ENCODE data around the gene CD14. TPM values are rescaled to one million over a fixed set of nuclear protein-coding genes. Genes with fewer than 3 reads are reported as not detected.
"Not testable (repeated sequence)": the region's sequence is repeated elsewhere in the genome, so short reads cannot be mapped to it uniquely, and the experiment has no call there.

Gene CD14
- 46.1 TPM for total RNA-seq
- long read RNA-seq, transcript CD14-201 (2 exons, 1,886 nt): major isoform, 17 of 20 reads
- long read RNA-seq, partial matches to known transcripts: 0 of 20 reads
- long read RNA-seq, other reads (novel, unspliced or antisense): 3 of 20 reads

- intact Hi-C loops (cut with DNase I): no loop called here
- peak; percentile 88 for DNase-seq (ENCODE audit: missing footprints)
- peak; percentile 65 for ATAC-seq
These were observed at the start of gene CD14 for GRCh38 chr5:140633021-140633471. TSS of gene CD14 (minus strand) at chr5:140633175. CDS start at chr5:140633071, 104 bp downstream.

GRCh38 chr5:140678993-140679392 is 46.0 kb upstream of the CD14 start:
- intact Hi-C loops (cut with DNase I): no loop called here

GRCh38 chr5:140677947-140678346 is 45.0 kb upstream of the CD14 start:
- intact Hi-C loops (cut with DNase I): no loop called here
- ATAC-seq: no peak
- DNase-seq (ENCODE audit: missing footprints): no peak

More at GRCh38 chr5:140678993-140679392, 46.0 kb upstream of the CD14 start:
- no peak for DNase-seq (ENCODE audit: missing footprints)
- no peak for ATAC-seq

- ATAC-seq (no peak), DNase-seq (ENCODE audit: missing footprints) (no peak)
- intact Hi-C loops (cut with DNase I): no loop called here
These were observed 41.7 kb upstream of the CD14 start for GRCh38 chr5:140674629-140675028.

GRCh38 chr5:140674211-140674610 is 41.2 kb upstream of the CD14 start:
- intact Hi-C loops (cut with DNase I): no loop called here
- no peak for DNase-seq (ENCODE audit: missing footprints)
- ATAC-seq: no peak

DNA sequence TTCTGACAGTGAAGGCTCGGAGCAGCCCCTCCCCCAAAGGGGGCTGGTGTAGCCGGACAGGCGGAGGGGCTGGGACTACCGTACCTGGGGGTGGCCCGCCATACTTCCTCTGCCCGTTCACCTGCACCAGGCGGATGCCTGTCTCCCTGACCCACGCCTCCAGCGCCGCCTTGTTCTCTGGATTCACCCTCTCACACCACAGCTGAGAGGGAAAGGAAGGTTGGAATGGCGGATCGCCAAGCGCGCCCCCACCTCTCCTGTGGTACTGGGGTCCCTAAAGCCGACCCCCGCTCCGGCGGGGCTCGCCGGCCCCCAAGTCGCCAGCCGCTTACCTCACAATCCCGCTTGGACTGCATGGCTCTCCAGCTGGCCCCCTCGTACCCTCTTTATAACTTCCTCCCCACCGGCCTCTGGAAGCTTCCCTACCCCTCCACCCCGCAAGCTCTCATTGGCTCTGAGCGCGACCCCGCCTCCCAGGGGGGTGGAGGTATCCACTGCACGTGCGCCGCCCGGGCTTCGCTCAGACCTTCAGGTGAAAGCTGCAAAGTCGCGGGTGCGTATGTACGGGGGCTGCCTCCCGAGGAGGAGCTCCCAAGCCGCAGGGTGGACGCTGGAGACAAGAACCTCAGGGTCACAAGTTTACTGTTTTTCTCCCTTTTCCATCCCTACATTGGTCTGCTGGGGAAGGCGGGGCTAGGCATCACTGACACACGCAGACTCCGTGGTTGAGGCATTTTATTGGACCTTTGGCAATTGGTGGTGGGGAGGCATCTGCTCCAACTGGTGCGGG is 40.4 kb upstream of the CD14 start, which contains the start of gene DND1:
Gene DND1 (minus strand): TSS at position 390 of the 790 bp plus-strand sequence. CDS start 34 bp downstream, at position 356.
- intact Hi-C loops (cut with DNase I): no loop called here

GRCh38 chr5:140672455-140673186 is 39.6 kb upstream of the CD14 start:
- ATAC-seq: peak; percentile 24
- DNase-seq (ENCODE audit: missing footprints): no peak
- intact Hi-C loops (cut with DNase I): no loop called here

More for the DNA sequence above, 40.4 kb upstream of the CD14 start, which contains the start of gene DND1:
- DNase-seq (ENCODE audit: missing footprints) (no peak), ATAC-seq (no peak)

DNA sequence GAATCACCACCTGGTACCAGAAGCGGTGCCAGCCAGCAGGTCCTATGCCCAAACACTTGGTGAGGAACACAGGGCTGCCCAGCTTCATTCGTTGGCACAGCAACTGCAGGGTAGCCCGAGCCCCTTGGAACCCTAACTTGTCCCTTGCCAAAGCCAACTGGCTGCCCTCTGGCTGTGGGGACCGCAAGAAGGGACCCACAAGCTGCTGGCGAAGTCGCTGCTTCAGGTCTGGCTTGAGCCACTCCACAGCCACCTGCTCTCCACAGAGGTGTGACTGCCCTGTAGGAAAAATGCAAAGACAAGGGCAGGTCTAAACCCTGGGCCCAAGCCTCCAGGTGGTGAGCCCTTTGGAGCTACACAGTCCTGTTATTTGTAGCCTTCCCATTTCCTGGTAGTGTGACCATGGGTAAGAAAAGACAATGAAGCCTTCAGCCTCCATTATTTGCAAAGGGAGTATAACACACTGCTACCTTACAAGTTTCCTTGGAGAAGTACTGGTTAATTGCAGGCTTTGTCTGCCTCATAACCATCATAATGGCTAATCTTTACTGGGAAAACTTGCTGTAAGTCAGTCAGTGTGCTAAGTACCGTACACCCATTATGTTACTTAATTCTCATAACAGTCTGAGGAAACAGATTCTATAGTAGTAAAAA is 38.6 kb upstream of the CD14 start:
- no peak for ATAC-seq
- no peak for DNase-seq (ENCODE audit: missing footprints)
- intact Hi-C loops (cut with DNase I): no loop called here

DNA sequence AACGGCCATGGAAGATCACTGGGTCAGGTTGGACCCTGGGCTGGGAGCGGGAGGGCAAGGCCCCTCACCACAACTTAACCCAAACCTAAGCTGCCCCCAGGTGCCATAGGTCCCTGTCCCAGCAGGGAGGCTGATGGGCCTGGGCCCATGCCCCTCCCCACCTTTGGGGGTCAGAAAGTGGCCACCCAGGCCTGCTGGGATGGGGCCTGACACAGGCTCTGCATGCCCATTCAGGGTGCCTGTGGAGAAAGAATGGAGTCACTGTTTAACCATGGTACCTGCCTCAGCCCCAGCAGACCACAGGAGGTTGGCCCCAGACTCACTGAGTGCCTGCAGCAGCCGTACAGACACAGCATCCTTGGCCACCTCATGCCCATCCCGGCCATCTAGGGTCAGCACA is 38.1 kb upstream of the CD14 start:
- DNase-seq (ENCODE audit: missing footprints); intact Hi-C loops (cut with DNase I); ATAC-seq: not testable (repeated sequence)

DNA sequence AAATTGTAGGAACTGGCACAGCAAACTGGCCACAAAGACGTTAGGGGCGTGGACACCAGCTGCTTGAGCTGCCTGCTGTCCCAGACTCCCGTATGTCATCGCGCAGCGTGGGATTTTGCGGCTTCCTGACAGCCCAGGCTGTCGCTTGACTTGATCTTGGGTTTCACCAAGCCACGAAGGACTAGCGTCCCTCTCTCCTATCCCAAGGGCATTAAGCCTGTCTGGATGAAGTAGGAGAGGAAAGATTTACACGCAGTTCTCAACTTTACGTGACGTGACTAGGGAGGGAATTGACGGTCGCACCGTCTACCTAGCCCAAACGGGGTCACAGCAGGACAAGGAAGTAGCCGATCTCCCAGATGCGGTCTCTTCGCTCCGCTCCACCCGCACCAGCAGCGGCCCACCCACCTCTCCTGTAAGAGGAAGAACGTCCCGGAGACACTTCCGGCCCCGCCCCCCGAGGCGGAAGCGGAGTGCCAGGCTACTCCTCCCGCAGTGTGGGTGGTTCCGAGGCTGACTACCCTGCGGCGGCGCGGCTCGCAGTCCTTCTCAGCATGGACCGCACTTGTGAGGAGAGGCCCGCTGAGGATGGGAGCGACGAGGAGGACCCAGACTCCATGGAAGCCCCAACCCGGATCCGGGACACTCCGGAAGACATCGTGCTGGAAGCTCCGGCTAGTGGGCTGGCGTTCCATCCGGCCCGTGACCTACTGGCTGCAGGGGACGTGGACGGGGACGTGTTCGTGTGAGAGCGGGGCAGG is 31.6 kb upstream of the CD14 start, which contains the start of gene WDR55:
Gene WDR55 (plus strand): TSS at position 546 of the 761 bp plus-strand sequence. CDS start 9 bp downstream, at position 555.
- DNase-seq (ENCODE audit: missing footprints): peak; percentile 99
- intact Hi-C loops (cut with DNase I): loop anchor here (1.0 kb wide), 1 partner anchor 27 kb away; the partner anchor contains the start of genes HARS1 and HARS2
- ATAC-seq: peak; percentile 98

- DNase-seq (ENCODE audit: missing footprints) (no peak), ATAC-seq (peak; percentile 4)
- intact Hi-C loops (cut with DNase I): loop anchor here (1.0 kb wide), 1 partner anchor 27 kb away; the partner anchor contains the start of genes HARS1 and HARS2
These were observed 31.0 kb upstream of the CD14 start for GRCh38 chr5:140664030-140664358.

- intact Hi-C loops (cut with DNase I); ATAC-seq; DNase-seq (ENCODE audit: missing footprints): not testable (repeated sequence)
These were observed 27.4 kb upstream of the CD14 start for GRCh38 chr5:140660371-140660770.

- DNase-seq (ENCODE audit: missing footprints) (no peak), ATAC-seq (no peak)
- intact Hi-C loops (cut with DNase I): no loop called here
These were observed 25.9 kb upstream of the CD14 start for GRCh38 chr5:140658870-140659269.

GRCh38 chr5:140647042-140647419 is 14.1 kb upstream of the CD14 start:
- peak; percentile 7 for ATAC-seq
- intact Hi-C loops (cut with DNase I): no loop called here
- no peak for DNase-seq (ENCODE audit: missing footprints)

DNA sequence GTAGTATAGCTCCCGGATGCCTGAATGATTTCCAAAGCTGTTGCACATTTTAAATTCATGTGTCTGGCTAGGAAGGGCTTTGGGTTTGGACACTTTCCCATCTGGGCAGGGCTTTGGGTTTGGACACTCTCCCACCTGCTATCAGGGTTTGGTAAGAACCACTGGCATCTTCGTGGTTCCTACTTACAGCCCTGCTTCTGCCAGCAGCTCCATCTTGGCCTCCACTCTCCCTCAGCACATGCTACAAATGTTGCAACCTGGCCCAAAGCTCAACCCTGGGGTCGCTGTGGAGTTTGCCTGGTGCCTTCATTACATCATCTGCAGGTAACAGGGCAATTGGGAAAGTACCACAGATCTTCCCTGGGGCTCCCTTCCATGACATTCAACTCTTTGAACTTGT is 9.7 kb upstream of the CD14 start:
- DNase-seq (ENCODE audit: missing footprints): no peak
- intact Hi-C loops (cut with DNase I): no loop called here
- ATAC-seq: no peak

DNA sequence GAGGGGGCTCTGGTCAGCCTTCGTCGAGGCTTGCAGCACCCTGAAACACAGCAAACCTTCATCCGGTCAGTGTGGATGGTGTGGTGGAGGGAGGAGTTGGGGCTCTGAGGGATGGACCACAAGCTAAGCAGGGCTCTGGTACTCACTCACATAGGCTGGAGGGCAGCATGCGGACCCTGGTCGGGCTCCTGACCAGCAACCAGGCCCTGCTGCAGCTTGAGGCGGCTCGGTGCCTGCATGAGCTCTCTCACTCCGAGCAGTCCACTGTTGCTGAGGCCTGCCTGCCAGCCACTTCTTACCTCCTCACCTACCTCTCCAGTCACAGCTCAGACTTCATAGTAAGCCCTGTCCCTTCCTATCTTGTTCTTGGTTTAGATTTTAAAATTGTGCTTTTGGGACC is 8.7 kb upstream of the CD14 start:
- no peak for ATAC-seq
- intact Hi-C loops (cut with DNase I): no loop called here
- DNase-seq (ENCODE audit: missing footprints): no peak

GRCh38 chr5:140639148-140639981 is 6.4 kb upstream of the CD14 start, which contains the start of gene TMCO6:
TSS of gene TMCO6 (plus strand) at chr5:140639451. CDS start at chr5:140639528, 77 bp downstream.
- ATAC-seq (peak; percentile 99), DNase-seq (ENCODE audit: missing footprints) (peak; percentile 99)
- intact Hi-C loops (cut with DNase I): loop anchor here (1.0 to 5.0 kb wide), 3 partner anchors 75 to 237 kb away; partner anchors contain the start of genes ANKHD1, APBB3, EIF4EBP3 and SLC35A4

Data from Right ventricle myocardium inferior (tissue), 1 donor.